B cell (primary cell): ENCODE measurements around the gene NEU4. TPM values are rescaled to one million over a fixed set of nuclear protein-coding genes. Genes with fewer than 3 reads are reported as not detected.

Experiments used
- ATAC-seq: fragments of 200-7000 bp; cut with Tn5 transposase; one replicate; pipeline ENCODE4 v1.10.0; 2021; ENCODE audit warnings: low read depth, mild to moderate bottlenecking, moderate number of reproducible peaks, moderate library complexity
- CTCF ChIA-PET: fragments of 350-600 bp; sonication (Branson Sonifier 250); formaldehyde crosslinking; loops from one replicate; lab custom pipeline; 2021; ENCODE audit warnings: antibody characterized with exemption, inconsistent platforms; lab: Charles Lee
- POLR2A ChIA-PET: fragments of 350-600 bp; sonication (Branson Sonifier 250); formaldehyde crosslinking; loops from one replicate; lab custom pipeline; 2021; ENCODE audit warnings: antibody characterized with exemption; lab: Charles Lee
- DNase-seq: peaks from one replicate; pipeline ENCODE4 v3.0.0; 2013
- H2AFZ ChIP-seq: 2 replicates; pipeline ENCODE4 v1.6.1; 2012; ENCODE audit warnings: mild to moderate bottlenecking, low read depth, low read length; ENCODE audit not compliant: insufficient read depth, poor library complexity, severe bottlenecking
- H3K27ac ChIP-seq, 2 donors: 1 replicate in 1 of 2; 2 replicates in 1 of 2; pipeline ENCODE4 v1.5.1; 2012 to 2013; ENCODE audit warnings: low read length in 2 of 2, mild to moderate bottlenecking in 2 of 2, moderate library complexity in 1 of 2
- H3K27me3 ChIP-seq, 4 experiments: fragments of 200-600 bp in 1 of 4; sonication (generic) in 1 of 4; replicated peaks in 1 of 4; 1 replicate in 2 of 4; 2 replicates in 2 of 4; pipeline versions ENCODE4 v1.6.1 to v1.7.0; 2013 to 2016; ENCODE audit warnings: low read length in 3 of 4, mild to moderate bottlenecking in 2 of 4, mixed read lengths in 1 of 4, moderate library complexity in 1 of 4; ENCODE audit not compliant: insufficient read depth in 4 of 4, control insufficient read depth in 3 of 4; ENCODE audit errors: control extremely low read depth in 1 of 4
- H3K36me3 ChIP-seq, 2 experiments: replicated peaks in 1 of 2; 1 replicate in 1 of 2; 2 replicates in 1 of 2; pipeline versions ENCODE4 v1.6.1 to v1.7.1; 2013; ENCODE audit warnings: low read length in 1 of 2; ENCODE audit not compliant: insufficient read depth in 2 of 2, control insufficient read depth in 1 of 2; ENCODE audit errors: control extremely low read depth in 1 of 2, extremely low read depth in 1 of 2
- H3K4me1 ChIP-seq, 2 donors: fragments of 200-600 bp in 1 of 2; sonication (generic) in 1 of 2; 1 replicate in 1 of 2; 2 replicates in 1 of 2; pipeline versions ENCODE4 v1.5.1 to v1.6.1; 2013 to 2017; ENCODE audit warnings: low read length in 2 of 2; ENCODE audit not compliant: control insufficient read depth in 2 of 2, insufficient read depth in 2 of 2
- H3K4me2 ChIP-seq: replicated peaks from 2 replicates; pipeline ENCODE3; 2012; ENCODE audit warnings: mild to moderate bottlenecking, low read depth, low read length; ENCODE audit not compliant: poor library complexity, severe bottlenecking
- H3K4me3 ChIP-seq, 5 experiments: fragments of 200-600 bp in 1 of 5; sonication (generic) in 1 of 5; 1 replicate in 3 of 5; 2 replicates in 2 of 5; pipeline versions ENCODE4 v1.5.1 to v1.7.0; 2011 to 2016; ENCODE audit warnings: low read length in 4 of 5, mild to moderate bottlenecking in 4 of 5, low read depth in 2 of 5, control low read depth in 1 of 5, moderate library complexity in 1 of 5; ENCODE audit not compliant: insufficient read depth in 1 of 5; ENCODE audit errors: control extremely low read depth in 1 of 5, extremely low read depth in 1 of 5
- H3K79me2 ChIP-seq: fragments of 200-600 bp; sonication (generic); one replicate; pipeline ENCODE4 v1.6.0; 2016; ENCODE audit warnings: low read length; ENCODE audit not compliant: control insufficient read depth, insufficient read depth
- H3K9ac ChIP-seq: fragments of 200-600 bp; sonication (generic); 2 replicates; pipeline ENCODE4 v1.6.1; 2017; ENCODE audit warnings: mild to moderate bottlenecking, low read length, moderate library complexity
- H3K9me3 ChIP-seq, 3 donors: one replicate each; pipeline versions ENCODE4 v1.6.1 to v1.7.1; 2013; ENCODE audit warnings: low read length in 2 of 3; ENCODE audit not compliant: control insufficient read depth in 2 of 3, insufficient read depth in 1 of 3; ENCODE audit errors: control extremely low read depth in 1 of 3
- H4K20me1 ChIP-seq: 2 replicates; pipeline ENCODE4 v1.6.0; 2012; ENCODE audit warnings: mild to moderate bottlenecking, low read length; ENCODE audit not compliant: insufficient read depth, control insufficient read depth, poor library complexity, severe bottlenecking
- H3K27ac Mint-ChIP-seq: one replicate; pipeline ENCODE4 v1.8.0; 2021; ENCODE audit warnings: mixed read lengths
- H3K27me3 Mint-ChIP-seq: one replicate; pipeline ENCODE4 v1.8.0; 2021; ENCODE audit warnings: mixed read lengths
- H3K4me1 Mint-ChIP-seq: one replicate; pipeline ENCODE4 v1.8.0; 2021; ENCODE audit warnings: mixed read lengths
- H3K4me3 Mint-ChIP-seq: one replicate; pipeline ENCODE4 v1.8.0; 2021; ENCODE audit warnings: mixed read lengths
- H3K9me3 Mint-ChIP-seq: one replicate; pipeline ENCODE4 v1.8.0; 2022; ENCODE audit warnings: mixed read lengths; ENCODE audit not compliant: insufficient read depth
- EZH2 ChIP-seq: IDR thresholded peaks from 2 replicates; pipeline ENCODE4 v1.6.1; 2012; ENCODE audit warnings: borderline replicate concordance, low read depth, mild to moderate bottlenecking, moderate library complexity, low read length; ENCODE audit not compliant: insufficient read depth, poor library complexity, severe bottlenecking
- WGBS: methylation state at CpG from one replicate; pipeline ENCODE4 v1.1.5; 2013; ENCODE audit warnings: missing lambda C conversion rate; ENCODE audit not compliant: insufficient coverage; 5-methylcytosine and 5-hydroxymethylcytosine counted together
- intact Hi-C: fragments of 100-400 bp; cut with micrococcal nuclease; formaldehyde crosslinking; loops from one replicate; pipeline ENCODE4 v1.10.0; 2022
- polyA plus RNA-seq: library from polyadenylated mRNA; depleted of rRNA; stranded (reverse); fragments of >200 nt; gene quantifications from 2 replicates; pipeline ENCODE4 v1.2.3, GENCODE V29; 2012
- total RNA-seq, 2 donors: library from RNA; stranded (reverse); fragments of 120-200 nt in 1 of 2; gene quantifications; 1 replicate in 1 of 2; 2 replicates in 1 of 2; pipeline versions ENCODE4 v1.2.3 to v1.2.4, GENCODE V29; 2013 to 2022
- TF ChIP-seq, protein P1 (sequence below): fragments of 200-600 bp; IDR thresholded peaks from one replicate; pipeline ENCODE4 v1.8.0; 2022; ENCODE audit warnings: antibody characterized with exemption, mild to moderate bottlenecking

The NEU4 gene
- total and polyA plus RNA-seq, 2 donors (not counting 1 experiment from before 2014, with no cell fraction given), result 0.19 TPM; not detected in 1

DNA sequence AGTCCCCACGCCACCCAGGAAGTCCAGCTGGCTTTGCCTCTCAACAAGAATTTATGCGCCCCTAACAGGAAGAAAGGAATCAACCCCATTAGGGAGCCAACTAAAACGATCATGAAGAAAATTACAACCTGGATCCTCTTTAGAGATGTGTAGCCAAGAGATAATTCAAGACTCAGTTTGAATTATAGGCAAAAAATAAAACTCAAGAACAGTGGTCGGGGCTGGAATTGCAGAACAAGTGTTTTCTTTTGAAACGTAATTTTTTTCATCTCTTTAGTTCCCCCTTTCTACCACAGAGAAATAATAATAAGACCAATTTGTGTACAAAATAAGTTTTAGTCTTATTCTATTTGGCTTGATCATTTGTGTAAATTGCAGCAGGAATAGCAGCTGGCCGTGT is 27.3 kb downstream of the NEU4 start:
- Mint-ChIP-seq H3K27ac (no peak overlapping the region), H3K4me3 (no peak overlapping the region), H3K27me3 (peaks cover 5% of the 10 kb centered on the region), H3K9me3 (peaks cover 3% of the 10 kb centered on the region), H3K4me1 (peaks cover 2% of the 10 kb centered on the region)
- Histone ChIP-seq H3K27ac (no peak overlapping the region), H3K4me2 (no peak overlapping the region), H3K4me1 (no peaks in the 10 kb centered on the region), H3K79me2 (no peaks in the 10 kb centered on the region), H3K36me3 (no peaks in the 10 kb centered on the region), H3K9me3 (peaks cover 0 to 6% (median 0%) of the 10 kb centered on the region in 3 donors), H2AFZ (no peak overlapping the region), H3K9ac (no peak overlapping the region), H4K20me1 (no peaks in the 10 kb centered on the region), H3K4me3 (no peak overlapping the region), H3K27me3 (peaks cover 0 to 5% (median 1%) of the 10 kb centered on the region in 4 experiments)
- WGBS, result 83% methylated on average over 2 of the region's 6 CpGs
- TF ChIP-seq EZH2, result no peak
- TF ChIP-seq, protein P1, sequence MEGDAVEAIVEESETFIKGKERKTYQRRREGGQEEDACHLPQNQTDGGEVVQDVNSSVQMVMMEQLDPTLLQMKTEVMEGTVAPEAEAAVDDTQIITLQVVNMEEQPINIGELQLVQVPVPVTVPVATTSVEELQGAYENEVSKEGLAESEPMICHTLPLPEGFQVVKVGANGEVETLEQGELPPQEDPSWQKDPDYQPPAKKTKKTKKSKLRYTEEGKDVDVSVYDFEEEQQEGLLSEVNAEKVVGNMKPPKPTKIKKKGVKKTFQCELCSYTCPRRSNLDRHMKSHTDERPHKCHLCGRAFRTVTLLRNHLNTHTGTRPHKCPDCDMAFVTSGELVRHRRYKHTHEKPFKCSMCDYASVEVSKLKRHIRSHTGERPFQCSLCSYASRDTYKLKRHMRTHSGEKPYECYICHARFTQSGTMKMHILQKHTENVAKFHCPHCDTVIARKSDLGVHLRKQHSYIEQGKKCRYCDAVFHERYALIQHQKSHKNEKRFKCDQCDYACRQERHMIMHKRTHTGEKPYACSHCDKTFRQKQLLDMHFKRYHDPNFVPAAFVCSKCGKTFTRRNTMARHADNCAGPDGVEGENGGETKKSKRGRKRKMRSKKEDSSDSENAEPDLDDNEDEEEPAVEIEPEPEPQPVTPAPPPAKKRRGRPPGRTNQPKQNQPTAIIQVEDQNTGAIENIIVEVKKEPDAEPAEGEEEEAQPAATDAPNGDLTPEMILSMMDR, result no peak
- intact Hi-C loops, result no loop called here
- ChIA-PET CTCF (interaction anchor here (0.9 to 1.4 kb wide), 2 partner anchors 9 to 42 kb away, joined by 3 to 4 read pairs; no protein-coding TSS in a partner anchor), POLR2A (no interaction called here)
- DNase-seq, result no peak
- ATAC-seq, result no peak

DNA sequence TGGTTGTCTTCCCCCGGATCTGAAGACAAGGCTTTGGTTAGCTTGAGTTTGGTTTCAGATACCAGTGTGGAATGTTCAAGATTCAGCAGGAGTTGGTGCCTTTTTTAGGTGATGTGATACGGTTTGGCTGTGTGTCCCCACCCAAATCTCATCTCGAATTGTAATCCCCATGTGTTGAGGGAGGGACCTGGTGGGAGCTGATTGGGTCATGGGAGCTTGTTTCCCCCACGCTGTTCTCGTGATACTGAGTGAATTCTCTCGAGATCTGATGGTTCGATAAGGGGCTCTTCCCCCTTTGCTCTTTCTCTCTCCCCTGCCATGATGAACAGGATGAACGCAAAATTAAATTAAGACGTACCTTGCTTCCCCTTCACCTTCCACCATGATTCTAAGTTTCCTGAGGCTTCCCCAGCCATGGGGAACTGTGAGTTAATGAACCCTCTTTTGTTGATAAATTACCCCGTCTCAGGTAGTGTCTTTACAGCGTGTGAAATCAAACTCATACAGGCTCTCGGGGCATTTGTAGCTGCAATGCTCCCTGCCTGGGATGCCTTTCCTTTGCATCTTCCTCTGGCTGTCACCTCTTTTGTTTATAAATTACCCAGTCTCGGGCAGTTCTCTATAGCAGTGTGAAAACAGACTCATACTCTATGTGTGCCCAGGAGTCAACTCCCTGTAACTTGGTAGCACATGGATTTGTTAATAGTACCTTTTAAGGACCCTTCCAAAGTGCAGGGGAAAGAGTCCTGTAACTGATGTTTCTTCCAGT is 28.4 kb downstream of the NEU4 start:
- no peak for DNase-seq
- H3K9me3 ChIP-seq, result peaks cover 0 to 6% (median 0%) of the 10 kb centered on the region in 3 donors
- H4K20me1 ChIP-seq, result no peaks in the 10 kb centered on the region
- no peak overlapping the region for H3K27ac ChIP-seq
- intact Hi-C loops, result no loop called here
- no peak overlapping the region for H3K4me3 ChIP-seq
- no peak for ATAC-seq
- no peak overlapping the region for H3K4me2 ChIP-seq
- POLR2A ChIA-PET, result no interaction called here
- Mint-ChIP-seq H3K9me3 (peaks cover 3% of the 10 kb centered on the region), H3K27me3 (no peaks in the 10 kb centered on the region), H3K4me1 (peaks cover 2% of the 10 kb centered on the region), H3K27ac (no peak overlapping the region), H3K4me3 (no peak overlapping the region)
- H3K4me1 ChIP-seq, result no peaks in the 10 kb centered on the region
- no peaks in the 10 kb centered on the region for H3K36me3 ChIP-seq
- CTCF ChIA-PET, result interaction anchor here (0.9 to 1.4 kb wide), 3 partner anchors 8 to 97 kb away, joined by 3 to 4 read pairs (median 3); no protein-coding TSS in a partner anchor
- WGBS, result 87% methylated on average over 8 of the region's 13 CpGs
- H3K27me3 ChIP-seq, result peaks cover 0 to 2% (median 0%) of the 10 kb centered on the region in 4 experiments
- H3K79me2 ChIP-seq, result no peaks in the 10 kb centered on the region
- no peak overlapping the region for H2AFZ ChIP-seq
- TF ChIP-seq EZH2, result no peak
- TF ChIP-seq, protein P1, result no peak
- no peak overlapping the region for H3K9ac ChIP-seq
